ENCODE data around the gene YOD1. TPM values are rescaled to one million over a fixed set of nuclear protein-coding genes. Genes with fewer than 3 reads are reported as not detected.

Gene YOD1
- total and polyA plus RNA-seq, 10 of the 15 experiments (the other 5 are each of a cell fraction or from before 2014, with no cell fraction given): 2.1 to 7.9 (median 5.0) TPM

- no peaks in the 10 kb centered on the region for H3K36me3 ChIP-seq (ENCODE audit: control insufficient read depth in 2 of 2, insufficient read depth in 2 of 2, low read length in 1 of 2)
- H3K4me2 ChIP-seq (ENCODE audit: control insufficient read depth, insufficient read depth): no peak overlapping the region
- no peak overlapping the region for H3K27ac ChIP-seq (ENCODE audit: control insufficient read depth, insufficient read depth)
- H2AFZ ChIP-seq (ENCODE audit: control insufficient read depth, low read depth, low read length): no peak overlapping the region
- ATAC-seq (no peak), DNase-seq (ENCODE audit: low read depth, low spot score) (no peak), FAIRE-seq (no peak)
- ChIA-PET SMC1A (ENCODE audit: uncharacterized antibody, unreplicated experiment) (interaction anchor here (1.2 kb wide), 1 partner anchor 76 kb away, joined by 4 read pairs; no protein-coding TSS in a partner anchor), CTCF (interaction anchor here (0.6 to 4.4 kb wide), 5 partner anchors 9 to 44 kb away, joined by 3 to 35 read pairs (median 20); no protein-coding TSS in a partner anchor), POLR2A (no interaction called here), RAD21 (ENCODE audit: unreplicated experiment) (no interaction called here)
- WGBS (ENCODE audit: insufficient coverage, insufficient replicate concordance, low lambda C conversion rate, missing lambda C conversion rate): 0% methylated on average over 1 of the region's 1 CpG
- no peaks in the 10 kb centered on the region for H3K79me2 ChIP-seq (ENCODE audit: control insufficient read depth, insufficient read depth, low read length)
- no TSS peak for BruUV-seq (replicated peaks)
- TF ChIP-seq ZNF274 (IDR thresholded peaks at IDR 0.05; ENCODE audit: insufficient read depth, insufficient read length) (no peak), ZBED1 (IDR thresholded peaks at IDR 0.05; ENCODE audit: borderline replicate concordance) (no peak), POLR2AphosphoS5 (IDR thresholded peaks at IDR 0.05; ENCODE audit: low read length) (no peak), ZNF217 (IDR thresholded peaks at IDR 0.05) (no peak), NR2C1 (IDR thresholded peaks at IDR 0.05) (no peak), NFIC (IDR thresholded peaks at IDR 0.05; ENCODE audit: low read depth, low read length) (no peak), HDAC6 (IDR thresholded peaks at IDR 0.05; ENCODE audit: unreplicated experiment) (no peak), SMAD1 (IDR thresholded peaks at IDR 0.05; ENCODE audit: low read depth, partially characterized antibody) (no peak), MYC (IDR thresholded peaks at IDR 0.05; ENCODE audit: insufficient read depth, insufficient read length, insufficient replicate concordance, low read length, severe bottlenecking) (no peak)
- no peaks in the 10 kb centered on the region for H3K4me1 ChIP-seq (ENCODE audit: control insufficient read depth, insufficient read depth, low read length)
- in situ Hi-C loops (cut with MboI) (no loop called here), intact Hi-C loops (cut with micrococcal nuclease; ENCODE audit: unreplicated experiment) (loop anchor here (5.0 kb wide), 1 partner anchor 75 kb away; no protein-coding TSS in a partner anchor)
- no peaks in the 10 kb centered on the region for H4K20me1 ChIP-seq (ENCODE audit: control insufficient read depth, insufficient read depth)
- H3K27me3 ChIP-seq (replicated peaks in 1 of 2; ENCODE audit: control insufficient read depth in 2 of 2, insufficient read depth in 2 of 2, low read length in 1 of 2): no peaks in the 10 kb centered on the region
- no peak overlapping the region for H3K4me3 ChIP-seq
- H3K9me3 ChIP-seq (replicated peaks; ENCODE audit: control insufficient read depth, insufficient read depth, low read length): no peaks in the 10 kb centered on the region
- no peak overlapping the region for H3K9ac ChIP-seq (ENCODE audit: control insufficient read depth, insufficient read depth, low read length)
Measured at GRCh38 chr1:207002724-207003146, 48.3 kb downstream of the YOD1 start.
